ENCODE data around the gene PERCC1. TPM values are rescaled to one million over a fixed set of nuclear protein-coding genes. Genes with fewer than 3 reads are reported as not detected.
A peak's percentile ranks its signal among the peaks of the same experiment; 100 is the strongest.

The PERCC1 gene
- polyA plus RNA-seq, 4 donors: 0.58 to 0.69 TPM; not detected in 2

DNA sequence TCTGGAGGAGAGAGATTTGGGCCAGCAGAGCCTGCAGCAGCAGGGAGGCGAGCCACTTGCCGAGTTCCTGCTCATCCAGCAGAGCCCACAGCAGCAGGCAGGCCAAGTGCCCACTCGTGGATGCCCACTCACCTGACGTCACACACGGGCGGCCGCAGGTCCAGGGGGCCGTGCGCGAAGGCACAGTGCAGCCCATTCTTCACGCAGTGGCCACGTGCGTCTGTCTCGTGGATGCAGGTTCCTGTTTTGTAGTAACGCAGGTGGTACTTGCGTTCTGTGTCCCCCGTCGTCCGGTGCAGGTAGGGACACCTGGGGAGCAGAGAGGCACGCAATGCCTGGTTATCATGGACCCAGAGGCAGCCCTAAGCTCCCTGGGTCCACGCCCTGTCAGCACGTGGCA lies 27.8 kb upstream of the PERCC1 start:
- H3K4me3 ChIP-seq (ENCODE audit: low read depth in 1 of 3, low read length in 3 of 3): no peak overlapping the region
- H3K9me3 ChIP-seq (ENCODE audit: control insufficient read depth in 2 of 2, insufficient read depth in 1 of 2, low read depth in 1 of 2, low read length in 1 of 2): no peaks in the 10 kb centered on the region
- no peaks in the 10 kb centered on the region for H3K27me3 ChIP-seq (ENCODE audit: control insufficient read depth in 3 of 3, insufficient read depth in 3 of 3, low read length in 3 of 3)
- H3K36me3 ChIP-seq (ENCODE audit: control insufficient read depth in 3 of 3, insufficient read depth in 2 of 3, low read depth in 1 of 3, low read length in 3 of 3): peaks cover 6 to 94% (median 16%) of the 10 kb centered on the region in 3 donors
- no peak overlapping the region for H3K27ac ChIP-seq (ENCODE audit: low read depth in 1 of 3, low read length in 2 of 3)
- peaks cover 0 to 4% (median 0%) of the 10 kb centered on the region in 3 donors for H3K4me1 ChIP-seq (ENCODE audit: control insufficient read depth in 3 of 3, insufficient read depth in 2 of 3, low read depth in 1 of 3, low read length in 2 of 3)
- FAIRE-seq: no peak
- DNase-seq: no peak
- 91 to 93% (median 91%) methylated on average over 22 of the region's 22 CpGs for WGBS, 3 donors

DNA sequence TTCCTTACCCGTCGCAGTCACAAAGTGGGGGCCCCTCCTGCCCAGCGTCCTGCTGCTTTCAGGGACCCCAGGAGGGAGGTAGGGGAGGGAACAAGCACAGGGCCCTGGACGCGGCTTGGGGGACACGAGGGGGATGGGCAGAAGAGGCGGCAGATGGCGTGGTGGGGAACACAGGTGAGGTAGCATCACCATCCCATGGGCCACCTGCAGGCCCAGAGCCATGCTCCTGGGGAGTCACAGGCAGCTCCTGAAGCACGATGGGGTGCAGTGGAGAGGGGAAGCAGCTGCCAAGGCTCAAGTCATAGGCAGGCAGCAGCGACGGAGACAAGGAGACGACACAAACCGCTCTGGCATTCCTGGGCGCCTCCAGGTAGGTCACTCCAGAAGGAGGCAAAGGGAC lies 27.1 kb upstream of the PERCC1 start:
- Histone ChIP-seq H3K27ac (ENCODE audit: low read depth in 1 of 3, low read length in 2 of 3) (no peak overlapping the region), H3K4me1 (ENCODE audit: control insufficient read depth in 3 of 3, insufficient read depth in 2 of 3, low read depth in 1 of 3, low read length in 2 of 3) (peaks cover 0 to 9% (median 4%) of the 10 kb centered on the region in 3 donors), H3K36me3 (ENCODE audit: control insufficient read depth in 3 of 3, insufficient read depth in 2 of 3, low read depth in 1 of 3, low read length in 3 of 3) (peaks cover 6 to 87% (median 16%) of the 10 kb centered on the region in 3 donors), H3K4me3 (ENCODE audit: low read depth in 1 of 3, low read length in 3 of 3) (no peak overlapping the region), H3K27me3 (ENCODE audit: control insufficient read depth in 3 of 3, insufficient read depth in 3 of 3, low read length in 3 of 3) (no peaks in the 10 kb centered on the region), H3K9me3 (ENCODE audit: control insufficient read depth in 2 of 2, insufficient read depth in 1 of 2, low read depth in 1 of 2, low read length in 1 of 2) (no peaks in the 10 kb centered on the region)
- no peak for FAIRE-seq
- WGBS, 3 donors: 86 to 93% (median 91%) methylated on average over 14 of the region's 14 CpGs
- no peak for DNase-seq

- DNase-seq (no peak), FAIRE-seq (no peak)
- Histone ChIP-seq H3K4me1 (ENCODE audit: control insufficient read depth in 3 of 3, insufficient read depth in 2 of 3, low read depth in 1 of 3, low read length in 2 of 3) (peaks cover 0 to 9% (median 4%) of the 10 kb centered on the region in 3 donors), H3K9me3 (ENCODE audit: control insufficient read depth in 2 of 2, insufficient read depth in 1 of 2, low read depth in 1 of 2, low read length in 1 of 2) (no peaks in the 10 kb centered on the region), H3K27ac (ENCODE audit: low read depth in 1 of 3, low read length in 2 of 3) (peak overlapping the region in 2 of 3 donors; percentile 14 to 40), H3K27me3 (ENCODE audit: control insufficient read depth in 3 of 3, insufficient read depth in 3 of 3, low read length in 3 of 3) (no peaks in the 10 kb centered on the region), H3K4me3 (ENCODE audit: low read depth in 1 of 3, low read length in 3 of 3) (peak overlapping the region in 2 of 3 donors; percentile 22 to 48), H3K36me3 (ENCODE audit: control insufficient read depth in 3 of 3, insufficient read depth in 2 of 3, low read depth in 1 of 3, low read length in 3 of 3) (peaks cover 0 to 74% (median 6%) of the 10 kb centered on the region in 3 donors)
- 31 to 38% (median 32%) methylated on average over 10 to 11 of the region's 11 CpGs for WGBS, 3 donors
These were observed 23.1 kb upstream of the PERCC1 start for GRCh38 chr16:1407753-1408152.

- Histone ChIP-seq H3K27ac (ENCODE audit: low read depth in 1 of 3, low read length in 2 of 3) (peak overlapping the region in 2 of 3 donors; percentile 15 to 51), H3K9me3 (ENCODE audit: control insufficient read depth in 2 of 2, insufficient read depth in 1 of 2, low read depth in 1 of 2, low read length in 1 of 2) (no peaks in the 10 kb centered on the region), H3K27me3 (ENCODE audit: control insufficient read depth in 3 of 3, insufficient read depth in 3 of 3, low read length in 3 of 3) (no peaks in the 10 kb centered on the region), H3K4me1 (ENCODE audit: control insufficient read depth in 3 of 3, insufficient read depth in 2 of 3, low read depth in 1 of 3, low read length in 2 of 3) (peaks cover 0 to 9% (median 4%) of the 10 kb centered on the region in 3 donors), H3K36me3 (ENCODE audit: control insufficient read depth in 3 of 3, insufficient read depth in 2 of 3, low read depth in 1 of 3, low read length in 3 of 3) (peaks cover 0 to 70% (median 2%) of the 10 kb centered on the region in 3 donors), H3K4me3 (ENCODE audit: low read depth in 1 of 3, low read length in 3 of 3) (peak overlapping the region; percentile 12 to 55 (median 48))
- WGBS, 3 donors: 2 to 3% (median 3%) methylated on average over 34 to 42 of the region's 42 CpGs
- no peak for FAIRE-seq
- DNase-seq: peak; percentile 89 to 96
These were observed 22.6 kb upstream of the PERCC1 start for GRCh38 chr16:1408171-1408837.

DNA sequence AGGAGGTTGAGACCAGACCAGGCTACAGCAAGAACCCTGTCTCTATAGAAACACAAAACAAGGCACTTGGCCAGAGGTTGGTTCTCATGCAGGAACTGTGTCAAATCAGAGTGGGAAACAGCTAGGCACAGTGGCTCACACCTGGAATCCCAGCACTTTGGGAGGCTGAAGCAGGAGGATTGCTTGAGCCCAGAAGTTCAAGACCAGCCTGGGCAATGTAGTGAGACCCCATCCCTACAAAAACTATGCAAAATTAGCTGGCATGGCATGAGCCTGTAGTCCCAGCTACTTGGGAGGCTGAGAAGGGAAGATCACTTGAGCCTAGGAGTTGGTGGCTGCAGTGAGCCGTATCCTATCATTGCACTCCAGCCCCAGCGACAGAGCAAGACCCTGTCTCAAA lies 18.0 kb upstream of the PERCC1 start:
- no peaks in the 10 kb centered on the region for H3K9me3 ChIP-seq (ENCODE audit: control insufficient read depth in 2 of 2, insufficient read depth in 1 of 2, low read depth in 1 of 2, low read length in 1 of 2)
- 88 to 98% (median 95%) methylated on average over 2 of the region's 2 CpGs for WGBS, 3 donors
- no peak overlapping the region for H3K4me3 ChIP-seq (ENCODE audit: low read depth in 1 of 3, low read length in 3 of 3)
- peaks cover 0 to 32% (median 0%) of the 10 kb centered on the region in 3 donors for H3K36me3 ChIP-seq (ENCODE audit: control insufficient read depth in 3 of 3, insufficient read depth in 2 of 3, low read depth in 1 of 3, low read length in 3 of 3)
- peaks cover 0 to 6% (median 4%) of the 10 kb centered on the region in 3 donors for H3K4me1 ChIP-seq (ENCODE audit: control insufficient read depth in 3 of 3, insufficient read depth in 2 of 3, low read depth in 1 of 3, low read length in 2 of 3)
- H3K27me3 ChIP-seq (ENCODE audit: control insufficient read depth in 3 of 3, insufficient read depth in 3 of 3, low read length in 3 of 3): no peaks in the 10 kb centered on the region
- H3K27ac ChIP-seq (ENCODE audit: low read depth in 1 of 3, low read length in 2 of 3): no peak overlapping the region
- FAIRE-seq (no peak), DNase-seq (no peak)

- FAIRE-seq (no peak), DNase-seq (peak; percentile 56 to 81)
- Histone ChIP-seq H3K9me3 (ENCODE audit: control insufficient read depth in 2 of 2, insufficient read depth in 1 of 2, low read depth in 1 of 2, low read length in 1 of 2) (no peaks in the 10 kb centered on the region), H3K4me1 (ENCODE audit: control insufficient read depth in 3 of 3, insufficient read depth in 2 of 3, low read depth in 1 of 3, low read length in 2 of 3) (no peaks in the 10 kb centered on the region), H3K27ac (ENCODE audit: low read depth in 1 of 3, low read length in 2 of 3) (peak overlapping the region; percentile 87 to 94 (median 93)), H3K36me3 (ENCODE audit: control insufficient read depth in 3 of 3, insufficient read depth in 2 of 3, low read depth in 1 of 3, low read length in 3 of 3) (peaks cover 0 to 40% (median 0%) of the 10 kb centered on the region in 3 donors), H3K4me3 (ENCODE audit: low read depth in 1 of 3, low read length in 3 of 3) (peak overlapping the region; percentile 85 to 100 (median 99)), H3K27me3 (ENCODE audit: control insufficient read depth in 3 of 3, insufficient read depth in 3 of 3, low read length in 3 of 3) (no peaks in the 10 kb centered on the region)
- 2 to 3% (median 2%) methylated on average over 56 to 85 of the region's 85 CpGs for WGBS, 3 donors
These were observed 17.0 kb upstream of the PERCC1 start for GRCh38 chr16:1413684-1414531.

DNA sequence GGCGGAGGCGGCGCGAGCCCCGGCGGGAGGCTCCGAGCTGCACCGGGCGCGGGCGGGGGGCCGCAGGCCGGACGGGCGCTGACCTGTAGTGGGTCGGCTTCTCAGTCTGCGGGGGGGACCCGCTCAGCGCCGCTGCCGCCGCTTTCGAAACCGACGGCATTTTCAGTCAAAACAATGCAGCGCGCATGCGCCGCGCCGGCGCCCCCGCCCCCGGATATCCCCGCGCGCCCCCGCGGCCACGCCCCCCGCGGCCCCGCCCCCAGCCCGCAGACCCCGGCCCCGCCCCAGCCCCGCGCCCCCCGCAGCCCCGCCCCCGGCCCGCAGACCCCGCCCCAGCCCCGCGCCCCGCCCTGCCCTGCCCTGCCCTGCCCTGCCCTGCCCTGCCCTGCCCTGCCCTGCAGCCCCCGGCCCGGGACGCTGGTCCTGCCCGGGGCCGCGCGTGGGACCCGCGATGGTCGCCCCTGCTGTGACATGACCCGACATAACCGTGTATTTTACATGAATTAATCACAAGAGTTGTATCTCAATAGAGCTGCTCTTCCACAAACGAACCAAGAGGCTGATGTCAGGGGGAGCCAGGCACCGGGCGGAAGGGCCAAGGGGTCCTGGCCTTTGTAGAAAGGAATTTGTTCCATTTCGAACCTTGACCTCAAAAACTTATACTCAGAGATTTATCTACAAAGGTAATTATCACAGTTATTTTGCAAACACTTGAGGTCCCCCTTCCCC lies 16.2 kb upstream of the PERCC1 start, which contains the start of gene UNKL:
UNKL (minus strand) TSS at position 173 of the 729 bp plus-strand sequence; CDS start at position 160, 13 bp downstream.
- Histone ChIP-seq H3K4me3 (ENCODE audit: low read depth in 1 of 3, low read length in 3 of 3) (peak within 1 kb of the TSS; percentile 85 to 100 (median 99)), H3K27me3 (ENCODE audit: control insufficient read depth in 3 of 3, insufficient read depth in 3 of 3, low read length in 3 of 3) (no peaks in the 10 kb centered on the region), H3K4me1 (ENCODE audit: control insufficient read depth in 3 of 3, insufficient read depth in 2 of 3, low read depth in 1 of 3, low read length in 2 of 3) (no peaks in the 10 kb centered on the region), H3K36me3 (ENCODE audit: control insufficient read depth in 3 of 3, insufficient read depth in 2 of 3, low read depth in 1 of 3, low read length in 3 of 3) (peaks cover 0 to 37% (median 0%) of the 10 kb centered on the region in 3 donors), H3K9me3 (ENCODE audit: control insufficient read depth in 2 of 2, insufficient read depth in 1 of 2, low read depth in 1 of 2, low read length in 1 of 2) (no peaks in the 10 kb centered on the region), H3K27ac (ENCODE audit: low read depth in 1 of 3, low read length in 2 of 3) (peak within 1 kb of the TSS; percentile 87 to 94 (median 93))
- 1% methylated on average over 27 to 72 of the region's 72 CpGs for WGBS, 3 donors
- FAIRE-seq (no peak), DNase-seq (peak; percentile 55 to 85)

DNA sequence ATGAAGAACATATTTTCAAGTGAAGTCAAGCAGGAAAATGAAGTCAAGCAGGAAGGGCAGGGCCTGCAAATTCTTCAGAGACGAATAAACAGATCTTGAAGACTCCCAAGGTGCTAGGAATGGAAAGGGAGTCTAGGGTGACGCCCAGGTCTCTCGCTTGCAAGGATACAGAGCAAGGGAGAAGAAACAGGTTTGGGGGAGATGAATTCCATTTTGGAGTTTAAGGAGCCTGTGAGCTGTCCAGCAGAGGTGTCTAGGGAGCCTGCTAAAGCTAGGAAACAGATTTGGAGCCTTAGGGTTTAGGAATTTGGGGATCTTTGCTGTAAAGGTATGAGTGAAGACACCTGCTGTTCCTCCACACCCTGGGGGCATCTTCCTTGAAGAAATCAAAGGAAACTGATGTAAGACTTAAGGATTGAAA lies 14.3 kb upstream of the PERCC1 start:
- Histone ChIP-seq H3K27me3 (ENCODE audit: control insufficient read depth in 3 of 3, insufficient read depth in 3 of 3, low read length in 3 of 3) (no peaks in the 10 kb centered on the region), H3K4me1 (ENCODE audit: control insufficient read depth in 3 of 3, insufficient read depth in 2 of 3, low read depth in 1 of 3, low read length in 2 of 3) (no peaks in the 10 kb centered on the region), H3K4me3 (ENCODE audit: low read depth in 1 of 3, low read length in 3 of 3) (no peak overlapping the region), H3K27ac (ENCODE audit: low read depth in 1 of 3, low read length in 2 of 3) (no peak overlapping the region), H3K36me3 (ENCODE audit: control insufficient read depth in 3 of 3, insufficient read depth in 2 of 3, low read depth in 1 of 3, low read length in 3 of 3) (peaks cover 0 to 21% (median 0%) of the 10 kb centered on the region in 3 donors), H3K9me3 (ENCODE audit: control insufficient read depth in 2 of 2, insufficient read depth in 1 of 2, low read depth in 1 of 2, low read length in 1 of 2) (no peaks in the 10 kb centered on the region)
- DNase-seq (no peak), FAIRE-seq (no peak)
- WGBS, 3 donors: 78 to 86% (median 81%) methylated on average over 3 of the region's 3 CpGs

Data from small intestine (tissue), 7 donors.